AG08395 (cell line): ENCODE data around the gene HPSE2.
A peak's percentile ranks its signal among the peaks of the same experiment; 100 is the strongest.

Experiments
- DNase-seq: peaks from one replicate; pipeline ENCODE4 v3.0.0; 2012; ENCODE audit warnings: mixed read lengths, low spot score

The HPSE2 gene

GRCh38 chr10:98492763-98493162, 742.9 kb downstream of the HPSE2 start:
- no peak for DNase-seq

GRCh38 chr10:98489561-98490481, 745.8 kb downstream of the HPSE2 start:
- DNase-seq = no peak

- no peak for DNase-seq
These were observed 746.8 kb downstream of the HPSE2 start for GRCh38 chr10:98488669-98489430.

DNA sequence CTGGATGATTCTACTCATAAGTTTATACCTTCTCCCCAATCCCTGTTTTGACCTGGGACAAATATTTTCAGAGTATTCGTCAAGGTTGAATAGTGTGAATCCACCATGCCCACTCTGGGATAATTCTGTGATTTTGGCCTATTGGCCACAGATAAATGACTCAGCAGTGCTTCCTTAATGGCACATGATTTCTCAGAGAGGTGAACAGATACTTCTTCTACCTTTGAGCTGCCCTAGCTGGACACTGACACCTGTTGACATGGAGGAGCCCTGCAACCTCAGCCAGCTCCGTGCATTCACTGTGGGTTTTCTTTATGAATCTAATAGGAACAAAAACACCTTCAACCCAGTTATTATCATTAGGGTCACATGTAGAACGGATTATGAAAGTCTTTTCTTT, 748.0 kb downstream of the HPSE2 start:
- no peak for DNase-seq

DNA sequence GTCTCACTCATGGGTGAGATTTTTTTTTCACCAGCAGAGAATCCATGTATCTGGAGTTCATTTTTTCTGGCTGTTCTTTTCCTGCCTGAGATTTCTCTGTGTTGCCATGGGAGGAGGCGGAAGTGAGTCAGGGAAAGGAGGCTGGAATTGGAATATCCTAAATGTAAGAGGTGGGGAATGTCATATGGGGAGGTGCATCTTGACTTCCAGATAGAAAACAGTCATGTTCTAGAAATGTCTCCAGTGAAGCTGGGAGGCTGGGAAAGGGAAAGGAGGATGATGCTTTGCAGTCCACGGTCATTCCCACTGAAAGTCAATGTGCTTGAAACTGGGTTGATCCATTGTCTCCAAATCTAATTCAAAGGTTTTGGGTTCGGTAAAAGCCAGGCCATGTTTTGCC, 749.2 kb downstream of the HPSE2 start:
- peak; percentile 87 for DNase-seq

GRCh38 chr10:98485959-98486358, 749.7 kb downstream of the HPSE2 start:
- peak; percentile 50 for DNase-seq

DNA sequence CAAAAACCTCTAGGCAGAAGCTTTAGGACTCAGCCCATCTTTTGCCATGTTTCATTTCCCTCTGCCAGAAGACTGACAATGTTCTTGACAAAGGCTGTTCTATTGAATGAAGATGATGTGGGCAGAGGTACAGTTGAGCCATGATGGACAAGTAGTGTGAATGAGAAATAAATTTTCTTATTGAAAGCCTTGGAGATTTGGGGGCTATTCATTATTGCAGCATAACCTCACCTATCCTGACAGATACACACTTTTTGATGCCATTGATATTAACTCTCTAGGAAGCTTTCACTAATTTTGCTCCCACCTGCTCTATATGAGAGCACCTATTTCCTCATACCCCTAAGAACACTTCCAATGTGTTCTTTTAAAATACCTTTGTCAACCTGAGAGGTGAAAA, 752.0 kb downstream of the HPSE2 start:
- no peak for DNase-seq

DNA sequence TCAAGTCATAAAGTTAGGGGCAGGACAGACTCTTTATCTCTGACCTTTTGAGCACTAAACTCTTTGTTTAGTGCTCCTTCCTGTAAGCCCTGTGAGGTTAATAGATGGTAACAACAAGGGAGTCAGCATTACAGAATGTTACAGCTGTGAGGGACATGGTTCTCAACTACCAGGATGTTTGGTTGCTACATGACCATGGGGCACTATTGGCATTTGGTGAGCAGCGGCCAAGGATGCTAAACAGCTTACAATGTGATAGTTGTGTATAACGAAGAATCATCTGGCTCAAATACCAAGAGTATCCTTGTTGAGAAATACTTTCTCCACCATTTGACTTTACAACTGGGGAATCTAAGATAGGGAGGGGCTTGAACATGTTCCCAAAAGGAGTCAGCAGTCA, 753.6 kb downstream of the HPSE2 start:
- no peak for DNase-seq

DNA sequence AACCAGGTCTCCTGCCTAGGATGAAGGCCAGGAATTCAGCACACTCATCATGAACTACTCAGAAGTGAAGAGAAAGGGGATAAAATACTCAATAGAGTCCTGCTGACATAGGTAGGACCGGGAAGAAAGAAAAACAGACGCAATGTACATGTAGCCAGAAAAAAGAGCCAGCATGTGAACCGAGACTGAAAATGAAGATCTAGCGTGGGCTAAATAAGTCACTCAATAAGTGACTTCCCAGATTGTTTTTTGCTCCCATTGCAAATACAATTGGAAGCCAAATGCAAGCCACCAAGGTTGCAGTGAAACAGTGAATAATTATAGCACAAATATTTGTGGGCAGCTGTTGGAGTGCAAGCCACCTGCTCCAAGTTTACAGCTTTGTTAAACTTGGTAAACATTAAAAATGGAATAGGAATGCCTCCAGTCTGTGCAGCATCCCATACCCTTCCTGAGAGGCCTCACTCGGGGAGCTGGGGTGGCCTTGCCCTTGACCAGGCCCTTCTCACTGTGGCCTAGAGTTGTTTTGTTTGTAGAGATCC, 754.2 kb downstream of the HPSE2 start:
- DNase-seq = no peak

DNA sequence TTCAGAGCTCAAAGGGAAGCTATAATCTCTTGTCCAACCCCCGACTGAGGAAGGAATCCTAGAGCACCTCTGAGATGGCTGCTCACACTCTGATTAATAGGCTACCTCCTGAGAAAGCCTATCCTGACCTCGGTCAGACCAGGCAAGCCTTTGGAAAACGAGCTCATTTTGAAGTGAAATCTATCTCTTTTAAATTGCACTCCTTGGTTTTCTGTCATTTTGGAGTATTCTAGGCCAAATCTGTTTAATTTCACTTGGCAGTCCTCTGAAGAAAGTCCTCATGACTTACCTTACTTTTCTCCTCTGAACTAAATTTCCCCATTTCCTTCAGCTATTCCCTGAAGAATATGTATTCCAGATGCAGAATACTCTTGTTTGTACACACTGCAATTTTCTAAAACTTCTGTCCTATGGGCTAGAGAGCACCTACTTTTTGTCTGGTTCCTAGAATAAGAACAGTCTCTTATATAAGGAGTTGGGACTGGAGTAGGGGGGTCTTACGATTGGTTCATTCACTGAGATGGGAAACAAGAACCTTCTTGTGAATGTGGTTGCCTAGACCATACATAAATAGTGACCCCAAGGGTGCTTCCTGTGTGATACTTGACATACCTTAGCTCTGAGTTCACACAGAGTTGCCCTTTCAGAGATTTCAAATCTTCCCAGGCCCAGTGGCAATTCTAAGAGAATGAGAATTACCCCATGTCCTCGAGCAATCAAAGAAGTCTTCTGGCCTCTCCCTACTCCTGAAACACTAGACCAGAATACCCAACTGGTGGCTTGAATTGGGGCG, 757.0 kb downstream of the HPSE2 start:
- peak; percentile 35 for DNase-seq

- no peak for DNase-seq
These were observed 757.8 kb downstream of the HPSE2 start for GRCh38 chr10:98477861-98478260.

GRCh38 chr10:98474628-98475027, 761.0 kb downstream of the HPSE2 start:
- no peak for DNase-seq

- DNase-seq = no peak
These were observed 763.5 kb downstream of the HPSE2 start for GRCh38 chr10:98472196-98472595.

DNA sequence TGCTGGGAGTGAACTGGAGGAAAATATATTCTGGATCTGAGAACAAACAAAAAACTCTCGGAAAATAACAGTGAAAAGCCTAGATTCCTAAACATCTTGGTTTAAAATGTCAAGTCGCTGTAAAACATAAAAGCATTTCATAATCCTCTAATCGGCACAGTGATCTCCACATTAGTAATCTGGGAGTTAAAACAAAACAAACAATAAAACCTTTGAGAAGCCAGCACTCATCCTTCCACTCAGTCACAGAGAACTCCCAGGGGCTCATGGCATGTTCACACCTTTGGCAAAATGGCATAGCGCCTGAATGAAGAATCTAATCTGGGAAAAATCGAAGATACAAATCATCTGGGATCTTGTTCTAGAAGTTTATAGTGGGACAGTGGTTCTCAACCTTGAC, 764.8 kb downstream of the HPSE2 start:
- DNase-seq = no peak

DNA sequence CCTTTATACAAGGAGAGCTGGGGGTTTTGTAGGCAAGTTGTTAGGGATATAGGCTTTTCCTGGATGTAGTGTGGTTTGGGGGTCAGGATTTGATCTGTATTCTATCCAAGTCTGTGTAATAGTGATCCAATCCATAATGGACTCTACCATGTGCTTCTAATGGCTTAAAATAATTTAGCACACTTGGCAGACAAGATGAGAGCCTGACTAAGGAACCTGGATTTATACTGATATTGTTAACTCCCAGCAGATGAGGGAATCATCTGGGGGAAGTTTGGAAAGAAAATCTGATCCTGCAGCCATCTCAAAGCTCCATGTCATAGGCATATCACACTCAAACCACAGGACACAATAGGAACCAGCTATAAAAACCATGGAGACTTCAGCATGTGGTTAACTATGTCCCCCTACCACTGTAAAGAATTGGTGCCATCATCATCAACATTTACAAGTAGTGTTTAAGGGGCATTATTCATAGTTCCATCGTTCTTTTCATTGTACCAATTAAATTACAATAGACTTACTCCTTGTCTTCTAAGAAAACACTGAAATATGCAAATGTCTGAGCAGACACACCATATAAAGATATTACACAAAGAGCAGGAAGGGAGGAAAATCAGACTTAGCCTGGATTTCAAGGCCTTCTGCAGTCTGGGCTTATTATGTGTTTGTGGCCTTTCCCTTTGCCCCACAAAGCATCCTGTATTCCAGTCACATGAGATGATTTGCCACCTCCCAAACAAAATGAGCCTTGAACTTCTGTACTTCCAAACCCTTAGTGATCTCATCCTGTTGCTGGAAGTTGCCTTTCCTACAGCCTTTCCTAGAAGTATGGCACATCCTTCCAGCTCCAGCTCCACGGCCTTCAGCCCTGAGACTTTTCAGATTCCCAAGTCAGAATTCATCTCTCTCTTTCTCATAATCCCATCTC, 766.4 kb downstream of the HPSE2 start:
- no peak for DNase-seq

DNA sequence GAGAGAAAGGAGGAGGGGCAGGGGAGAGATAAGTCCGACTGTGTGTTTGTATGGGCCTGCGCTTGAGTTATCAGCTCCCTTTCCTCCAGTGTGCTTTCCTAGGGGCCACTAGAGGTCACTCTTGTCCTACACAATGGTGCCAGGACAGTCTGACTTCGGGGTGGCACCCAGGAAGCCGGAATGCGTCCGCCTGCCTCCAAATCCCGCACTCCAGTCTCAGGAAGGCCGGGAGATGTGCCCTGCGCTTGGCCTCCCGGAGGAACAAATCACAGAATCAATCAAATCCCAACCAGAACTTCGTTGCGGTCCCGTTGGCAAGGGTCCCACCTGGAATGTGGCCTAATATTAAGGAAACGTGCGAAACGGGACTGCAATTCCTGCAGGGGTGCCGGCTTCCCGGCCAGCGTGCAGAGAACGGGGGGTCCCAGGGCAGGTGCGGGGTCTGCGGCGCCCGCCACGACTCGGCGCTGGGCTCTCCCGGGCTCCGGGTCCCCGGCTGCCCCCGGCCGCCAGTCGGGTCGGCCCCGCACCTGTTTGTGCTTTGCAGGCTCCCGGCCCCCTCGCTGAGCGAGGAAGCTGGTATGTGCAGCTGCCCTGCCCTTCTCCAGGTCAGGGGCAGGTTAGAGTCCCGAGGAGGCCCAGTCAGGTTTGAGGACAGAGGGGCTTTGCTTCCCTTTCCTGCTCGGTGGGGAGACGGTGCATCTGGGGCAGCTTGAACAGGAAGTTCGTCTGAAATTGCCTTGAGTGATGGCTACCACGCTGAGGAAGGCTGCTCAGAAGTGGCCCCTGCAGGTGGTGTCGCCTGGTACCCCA, 767.9 kb downstream of the HPSE2 start:
- DNase-seq = peak; percentile 93

- DNase-seq = no peak
These were observed 768.7 kb downstream of the HPSE2 start for GRCh38 chr10:98466861-98467505.

DNA sequence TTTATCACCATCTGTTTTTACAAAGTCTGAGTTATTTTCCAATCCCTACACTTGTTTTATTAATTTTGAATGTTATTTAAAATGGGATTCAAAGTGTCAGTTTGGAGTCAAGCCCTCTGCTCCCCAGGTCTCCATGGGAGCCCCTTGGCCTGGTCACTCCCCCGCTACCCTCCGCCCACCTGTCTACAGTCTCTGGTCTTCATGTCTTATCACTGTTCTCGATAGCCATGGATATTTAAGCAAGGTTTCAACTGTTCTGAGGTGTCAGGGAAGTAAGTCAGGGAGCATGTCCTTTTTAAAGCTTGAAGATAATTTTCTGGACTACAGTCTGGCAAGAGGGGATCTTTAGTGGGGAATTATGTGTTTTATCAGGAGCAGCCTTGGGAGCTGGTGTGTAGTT, 769.8 kb downstream of the HPSE2 start:
- DNase-seq = no peak

DNA sequence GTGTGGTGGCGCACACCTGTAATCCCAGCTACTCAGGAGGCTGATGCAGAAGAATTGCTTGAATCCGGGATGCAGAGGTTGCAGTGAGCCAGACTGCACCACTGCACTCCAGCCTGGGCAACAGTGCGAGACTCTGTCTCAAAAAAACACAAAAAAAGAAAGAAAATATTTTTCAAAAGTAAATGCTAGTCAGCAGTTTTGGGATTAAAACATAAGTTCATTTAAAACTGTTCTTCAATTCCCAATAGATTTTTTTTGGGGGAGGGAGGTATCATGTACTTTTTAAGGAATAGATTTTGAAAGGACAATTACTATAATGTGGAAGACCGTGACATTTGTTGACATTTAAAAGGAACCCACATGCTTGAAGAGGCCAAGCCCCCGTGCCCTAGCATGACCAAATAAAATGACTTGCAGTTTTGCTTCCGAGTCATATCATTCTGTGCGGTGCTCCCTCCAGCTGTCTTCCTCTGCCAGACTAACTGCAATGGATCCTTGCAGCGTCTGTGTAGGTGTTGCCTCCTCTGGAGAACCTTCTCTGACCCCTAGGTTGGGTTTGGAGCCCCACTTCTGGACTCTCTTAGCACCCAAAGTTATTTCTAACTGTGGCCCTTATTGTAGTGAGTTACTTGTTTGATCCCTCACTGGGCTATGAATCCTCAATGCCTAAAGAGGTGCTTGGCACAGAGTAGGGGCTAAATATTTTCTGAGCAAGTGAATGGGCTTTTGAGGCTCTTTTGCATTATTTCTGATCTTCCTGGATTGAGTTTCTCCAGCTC, 771.5 kb downstream of the HPSE2 start:
- DNase-seq = no peak
